Endothelial cell of umbilical vein (primary cell): ENCODE measurements around the gene ST6GALNAC6.

Experiments used
- EZH2 ChIP-seq: IDR thresholded peaks from 2 replicates; pipeline ENCODE4 v1.6.1; 2012; ENCODE audit warnings: borderline replicate concordance, low read depth, mild to moderate bottlenecking, moderate library complexity, low read length, inconsistent platforms; ENCODE audit not compliant: severe bottlenecking
- GATA2 ChIP-seq: IDR thresholded peaks from 2 replicates; pipeline ENCODE4 v1.7.0; 2011; ENCODE audit warnings: low read depth, mild to moderate bottlenecking, moderate library complexity, mixed read lengths, low read length; ENCODE audit not compliant: insufficient read length, insufficient read depth
- JUN ChIP-seq: IDR thresholded peaks from 2 replicates; pipeline ENCODE4 v1.6.1; 2011; ENCODE audit warnings: borderline replicate concordance, low read depth; ENCODE audit not compliant: insufficient read length, insufficient read depth
- MYC ChIP-seq: IDR thresholded peaks from one replicate; pipeline ENCODE4 v1.6.1; 2011; ENCODE audit warnings: mild to moderate bottlenecking, low read depth, low read length
- POLR2A ChIP-seq: IDR thresholded peaks from 2 replicates; pipeline ENCODE4 v1.6.1; 2012; ENCODE audit warnings: low read depth, mild to moderate bottlenecking, control low read depth, low read length
- TF ChIP-seq, protein P1 (sequence below), 2 donors: IDR thresholded peaks; 1 replicate in 1 of 2; 2 replicates in 1 of 2; pipeline ENCODE4 v1.5.1; 2011; ENCODE audit warnings: low read length in 2 of 2, mild to moderate bottlenecking in 2 of 2, moderate library complexity in 2 of 2, control low read depth in 1 of 2, inconsistent platforms in 1 of 2, low read depth in 1 of 2; ENCODE audit not compliant: insufficient read depth in 1 of 2; ENCODE audit errors: extremely low read depth in 1 of 2

DNA sequence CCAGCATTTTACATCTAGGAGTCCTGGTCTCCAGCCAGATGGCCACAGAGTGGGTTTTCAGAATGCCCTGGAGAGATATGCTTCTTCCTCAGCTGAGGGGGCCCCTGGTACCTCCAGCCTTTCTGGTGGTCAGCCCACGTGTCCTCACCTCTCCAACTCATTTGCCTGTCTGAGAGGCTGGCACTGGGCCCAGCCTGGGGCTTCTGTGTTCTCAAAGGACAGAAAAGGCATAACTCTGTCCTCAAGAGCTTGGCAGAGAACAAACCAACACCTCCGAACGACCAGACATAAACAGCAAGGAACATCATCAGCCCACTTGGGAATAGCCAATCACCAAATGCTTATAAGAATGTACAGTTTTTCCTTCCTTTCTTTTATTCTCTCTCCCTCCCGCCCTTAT, 62.1 kb downstream of the ST6GALNAC6 start:
- TF ChIP-seq, protein P1, sequence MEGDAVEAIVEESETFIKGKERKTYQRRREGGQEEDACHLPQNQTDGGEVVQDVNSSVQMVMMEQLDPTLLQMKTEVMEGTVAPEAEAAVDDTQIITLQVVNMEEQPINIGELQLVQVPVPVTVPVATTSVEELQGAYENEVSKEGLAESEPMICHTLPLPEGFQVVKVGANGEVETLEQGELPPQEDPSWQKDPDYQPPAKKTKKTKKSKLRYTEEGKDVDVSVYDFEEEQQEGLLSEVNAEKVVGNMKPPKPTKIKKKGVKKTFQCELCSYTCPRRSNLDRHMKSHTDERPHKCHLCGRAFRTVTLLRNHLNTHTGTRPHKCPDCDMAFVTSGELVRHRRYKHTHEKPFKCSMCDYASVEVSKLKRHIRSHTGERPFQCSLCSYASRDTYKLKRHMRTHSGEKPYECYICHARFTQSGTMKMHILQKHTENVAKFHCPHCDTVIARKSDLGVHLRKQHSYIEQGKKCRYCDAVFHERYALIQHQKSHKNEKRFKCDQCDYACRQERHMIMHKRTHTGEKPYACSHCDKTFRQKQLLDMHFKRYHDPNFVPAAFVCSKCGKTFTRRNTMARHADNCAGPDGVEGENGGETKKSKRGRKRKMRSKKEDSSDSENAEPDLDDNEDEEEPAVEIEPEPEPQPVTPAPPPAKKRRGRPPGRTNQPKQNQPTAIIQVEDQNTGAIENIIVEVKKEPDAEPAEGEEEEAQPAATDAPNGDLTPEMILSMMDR (IDR thresholded peaks at IDR 0.05; ENCODE audit: extremely low read depth in 1 of 2, insufficient read depth in 1 of 2, low read depth in 1 of 2, low read length in 2 of 2) = no peak
- no peak for TF ChIP-seq POLR2A
- TF ChIP-seq EZH2 = no peak
- no peak for TF ChIP-seq GATA2
- TF ChIP-seq JUN = no peak
- TF ChIP-seq MYC = no peak
